Measurements from ENCODE around the gene TRIL.

Gene TRIL

GRCh38 chr7:28937103-28937502, 21.0 kb downstream of the TRIL start:
- DNase-seq (ENCODE audit: low read depth, low spot score) = no peak
- TF ChIP-seq CTCF (IDR thresholded peaks at IDR 0.05; ENCODE audit: insufficient read depth, low read length, missing control alignments) = no peak
- CTCF ChIA-PET = interaction anchor here (1.5 to 31.0 kb wide), 5 partner anchors 4 to 169 kb away, joined by 4 to 767 read pairs (median 13); partner anchors contain the start of gene TRIL
- H3K4me3 ChIP-seq (ENCODE audit: low read depth, low read length) = no peak overlapping the region
- POLR2A ChIA-PET = no interaction called here

- CTCF ChIA-PET = interaction anchor here (0.9 to 31.0 kb wide), 4 partner anchors 1 to 173 kb away, joined by 4 to 767 read pairs (median 387); partner anchors contain the start of gene TRIL
- POLR2A ChIA-PET = no interaction called here
These were observed 24.2 kb downstream of the TRIL start for GRCh38 chr7:28933846-28934320.

GRCh38 chr7:28931565-28931964, 26.6 kb downstream of the TRIL start:
- no peak for DNase-seq (ENCODE audit: low read depth, low spot score)
- TF ChIP-seq CTCF (IDR thresholded peaks at IDR 0.05; ENCODE audit: insufficient read depth, low read length, missing control alignments) = no peak
- ChIA-PET CTCF (interaction anchor here (1.2 to 31.0 kb wide), 4 partner anchors 10 to 170 kb away, joined by 3 to 767 read pairs (median 14); partner anchors contain the start of gene TRIL), POLR2A (no interaction called here)
- no peak overlapping the region for H3K4me3 ChIP-seq (ENCODE audit: low read depth, low read length)

More at GRCh38 chr7:28933846-28934320, 24.2 kb downstream of the TRIL start:
- DNase-seq (ENCODE audit: low read depth, low spot score) = no peak
- no peak overlapping the region for H3K4me3 ChIP-seq (ENCODE audit: low read depth, low read length)
- no peak for TF ChIP-seq CTCF (IDR thresholded peaks at IDR 0.05; ENCODE audit: insufficient read depth, low read length, missing control alignments)

GRCh38 chr7:28926871-28927597, 31.1 kb downstream of the TRIL start:
- ChIA-PET POLR2A (interaction anchor here (1.3 kb wide), 1 partner anchor 179 kb away, joined by 4 read pairs; no protein-coding TSS in a partner anchor), CTCF (interaction anchor here (0.6 to 31.0 kb wide), 50 partner anchors 9 to 1732 kb away, joined by 3 to 1392 read pairs (median 4); partner anchors contain the start of gene TRIL)
- DNase-seq (ENCODE audit: low read depth, low spot score) = peak; percentile 60
- peak overlapping the region; percentile 72 for H3K4me3 ChIP-seq (ENCODE audit: low read depth, low read length)
- TF ChIP-seq CTCF (IDR thresholded peaks at IDR 0.05; ENCODE audit: insufficient read depth, low read length, missing control alignments) = peak; percentile 64

DNA sequence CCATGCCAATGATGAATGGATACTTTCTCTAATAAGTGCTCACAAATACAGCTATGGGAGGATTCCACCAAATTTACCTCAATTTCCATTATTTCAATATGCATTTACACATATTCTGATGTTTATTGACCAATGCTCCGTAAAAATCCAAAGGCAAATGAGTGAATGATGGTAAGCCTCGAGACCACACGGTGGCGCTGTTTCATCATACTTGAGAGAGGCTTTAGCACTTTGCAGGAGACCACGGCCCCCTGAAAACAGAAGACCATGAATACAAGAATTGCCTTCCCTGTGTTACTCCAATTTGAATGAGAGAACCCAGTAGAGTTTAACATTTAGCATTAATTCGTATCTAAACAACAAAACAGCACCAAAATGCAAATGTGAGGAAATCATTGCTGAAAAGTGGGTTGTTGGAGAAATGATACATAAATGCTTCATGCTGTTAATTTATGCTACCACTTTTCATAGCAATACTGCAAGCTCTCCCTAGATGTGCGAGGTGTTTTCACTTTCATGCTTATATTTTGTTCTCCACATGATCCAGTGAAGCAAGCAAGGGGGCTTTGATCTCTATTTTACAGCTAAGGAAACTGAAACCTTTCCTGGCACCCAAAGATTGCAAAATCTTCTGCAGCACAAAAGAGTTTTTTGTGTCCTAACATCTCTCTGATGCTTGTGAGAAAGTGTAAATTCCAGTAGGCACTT, 35.4 kb downstream of the TRIL start:
- no peak overlapping the region for H3K4me3 ChIP-seq (ENCODE audit: low read depth, low read length)
- ChIA-PET POLR2A (no interaction called here), CTCF (interaction anchor here (0.6 to 31.0 kb wide), 47 partner anchors 9 to 635 kb away, joined by 3 to 1392 read pairs (median 5); partner anchors contain the start of gene TRIL)
- DNase-seq (ENCODE audit: low read depth, low spot score) = no peak
- TF ChIP-seq CTCF (IDR thresholded peaks at IDR 0.05; ENCODE audit: insufficient read depth, low read length, missing control alignments) = peak; percentile 78

Data from AG04449 (cell line).